Ecto neural progenitor cell (in vitro differentiated cells): Measurements from ENCODE around the gene SLC25A29.
"Not testable (repeated sequence)": the region's sequence is repeated elsewhere in the genome, so short reads cannot be mapped to it uniquely, and the experiment has no call there.

Experiments used
- DNase-seq: peaks from one replicate; pipeline ENCODE4 v3.0.0-alpha.2; 2018; ENCODE audit warnings: low spot score

SLC25A29 gene, protein sequence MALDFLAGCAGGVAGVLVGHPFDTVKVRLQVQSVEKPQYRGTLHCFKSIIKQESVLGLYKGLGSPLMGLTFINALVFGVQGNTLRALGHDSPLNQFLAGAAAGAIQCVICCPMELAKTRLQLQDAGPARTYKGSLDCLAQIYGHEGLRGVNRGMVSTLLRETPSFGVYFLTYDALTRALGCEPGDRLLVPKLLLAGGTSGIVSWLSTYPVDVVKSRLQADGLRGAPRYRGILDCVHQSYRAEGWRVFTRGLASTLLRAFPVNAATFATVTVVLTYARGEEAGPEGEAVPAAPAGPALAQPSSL

GRCh38 chr14:100306101-100306997, at the start of gene SLC25A29:
Gene SLC25A29, minus strand, starts transcription at chr14:100306444. Its CDS starts 212 bp downstream, at chr14:100306232.
- peak; percentile 91 for DNase-seq

GRCh38 chr14:100350986-100351385, 44.7 kb upstream of the SLC25A29 start:
- no peak for DNase-seq

- DNase-seq = no peak
These were observed 44.2 kb upstream of the SLC25A29 start for GRCh38 chr14:100350276-100350926.

DNA sequence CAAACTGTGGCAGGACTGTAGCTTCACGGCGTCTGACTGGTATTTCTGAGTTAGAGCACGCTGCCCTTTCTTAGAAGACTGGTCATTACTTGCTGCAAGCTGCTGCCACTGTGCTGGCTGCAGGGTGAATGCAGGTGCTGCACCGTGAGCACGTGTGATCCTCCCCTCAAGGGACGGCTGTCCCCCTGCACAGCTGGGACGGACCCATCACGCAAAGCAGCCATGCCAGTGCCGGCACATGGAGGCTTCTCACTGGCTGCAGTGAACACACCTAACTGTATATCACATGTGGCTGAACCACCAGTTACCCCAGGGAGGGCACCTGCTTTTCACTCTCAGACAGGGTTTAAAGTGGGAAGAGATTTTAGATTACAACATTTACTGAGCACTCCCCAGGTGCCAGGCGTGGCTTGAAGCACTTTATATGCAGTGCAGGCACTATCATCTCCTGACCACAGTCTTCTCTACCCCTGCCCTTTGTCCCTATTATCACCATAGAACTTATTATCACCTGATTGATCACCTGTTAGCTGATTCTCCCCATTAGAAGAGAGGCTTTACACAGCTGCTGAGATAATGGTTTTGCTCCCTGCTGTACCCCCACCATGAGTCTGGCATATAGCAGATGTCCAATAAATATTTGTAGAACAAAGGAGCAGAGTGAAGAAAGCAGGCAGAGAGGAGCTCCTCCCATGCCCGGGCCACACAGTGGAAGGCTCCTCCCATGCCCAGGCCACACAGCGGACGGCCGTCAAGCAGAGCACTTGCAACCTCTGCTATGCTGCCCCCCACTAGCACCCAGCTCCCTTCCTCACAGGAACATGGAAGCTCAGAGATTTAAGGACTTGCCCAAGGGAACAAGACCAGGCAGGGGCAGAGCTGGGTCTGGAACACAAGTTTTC, 42.8 kb upstream of the SLC25A29 start:
- DNase-seq = no peak

DNA sequence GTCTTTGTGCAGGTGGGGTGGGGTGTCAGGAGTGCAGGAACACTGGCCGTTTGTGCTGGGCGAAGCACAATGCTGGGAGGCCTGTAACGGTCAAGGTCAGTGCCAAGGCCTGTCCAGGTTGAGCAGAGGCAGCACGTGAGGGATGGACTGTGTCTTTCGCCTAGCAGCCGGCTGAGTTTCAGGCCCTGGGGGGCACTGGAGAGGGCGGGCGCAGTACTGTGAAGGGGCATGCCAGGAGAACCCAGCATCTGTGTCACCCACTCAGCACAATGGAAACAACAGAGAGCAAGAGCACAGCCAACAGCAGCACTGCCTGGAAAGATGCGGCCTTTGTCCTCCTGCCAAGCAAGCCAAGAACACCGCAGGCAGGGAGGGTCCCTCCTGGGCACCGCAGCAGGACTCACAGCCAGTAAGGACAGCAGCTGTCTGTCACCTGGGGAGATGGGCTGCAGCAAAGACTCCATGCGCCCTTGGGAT, 42.0 kb upstream of the SLC25A29 start:
- no peak for DNase-seq

DNA sequence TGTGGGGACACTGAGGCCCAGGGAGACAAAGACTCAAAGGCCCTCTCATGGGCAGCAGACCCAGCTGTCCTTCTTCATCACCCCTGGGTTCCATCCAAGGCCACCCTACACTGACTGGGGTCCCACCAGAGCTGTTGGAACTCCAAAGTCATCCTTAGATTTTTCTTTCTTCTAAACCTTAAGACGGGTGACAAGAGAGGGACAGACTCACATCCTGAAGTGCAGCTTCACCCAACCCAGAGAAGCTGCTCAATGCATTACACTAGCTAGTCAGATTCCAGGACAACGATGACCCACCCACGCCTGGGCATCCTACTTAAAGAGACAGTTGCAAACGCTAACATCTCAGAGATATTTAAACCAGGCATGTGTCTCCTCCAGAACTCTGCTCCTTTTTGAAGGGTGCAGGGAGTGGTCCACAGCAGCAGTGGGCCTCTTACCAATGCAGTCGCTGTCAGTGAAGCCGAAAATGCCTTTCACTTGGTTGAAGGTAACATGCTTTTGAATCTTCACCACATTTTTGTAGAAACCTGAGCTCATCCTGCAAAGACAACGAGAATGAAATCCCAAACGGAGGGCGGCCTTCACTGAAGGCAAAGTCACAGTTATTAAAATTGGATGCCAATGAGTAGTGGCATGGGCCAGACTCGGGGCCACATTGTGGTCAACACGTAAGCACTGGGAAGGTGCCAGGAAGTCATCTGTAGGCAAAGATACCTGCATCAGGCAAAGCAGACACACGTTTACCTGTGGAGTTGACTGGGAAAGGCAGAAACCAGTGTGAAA, 40.3 kb upstream of the SLC25A29 start:
- DNase-seq = no peak

DNA sequence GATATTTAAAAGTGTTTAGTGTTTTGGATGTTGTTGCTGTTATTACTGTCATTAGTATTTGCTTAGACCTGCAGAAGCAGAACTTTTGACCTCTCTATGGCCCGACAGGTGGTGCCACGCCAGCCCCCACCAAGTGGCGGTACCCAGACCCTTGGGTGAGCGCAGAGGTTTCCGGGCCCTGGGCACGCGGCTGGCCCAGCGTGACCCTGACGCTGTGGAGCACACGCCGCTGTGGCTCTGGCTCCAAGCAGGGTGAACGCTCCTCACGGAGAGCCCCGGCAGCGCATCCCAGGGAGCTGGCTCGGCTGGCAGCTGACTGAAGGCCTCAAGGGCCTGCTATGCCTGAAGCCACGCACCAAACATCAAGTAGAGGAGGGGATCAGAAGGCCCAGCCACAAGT, 39.5 kb upstream of the SLC25A29 start:
- no peak for DNase-seq

DNA sequence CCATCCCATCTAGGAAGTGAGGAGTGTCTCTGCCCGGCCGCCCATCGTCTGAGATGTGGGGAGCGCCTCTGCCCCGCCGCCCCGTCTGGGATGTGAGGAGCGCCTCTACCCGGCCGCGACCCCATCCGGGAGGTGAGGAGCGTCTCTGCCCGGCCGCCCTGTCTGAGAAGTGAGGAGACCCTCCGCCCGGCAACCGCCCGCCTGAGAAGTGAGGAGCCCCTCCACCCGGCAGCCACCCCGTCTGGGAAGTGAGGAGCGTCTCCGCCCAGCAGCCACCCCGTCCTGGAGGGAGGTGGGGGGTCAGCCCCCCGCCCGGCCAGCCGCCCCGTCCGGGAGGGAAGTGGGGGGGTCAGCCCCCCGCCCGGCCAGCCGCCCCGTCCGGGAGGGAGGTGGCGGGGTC, 38.4 kb upstream of the SLC25A29 start:
- not testable (repeated sequence) for DNase-seq

DNA sequence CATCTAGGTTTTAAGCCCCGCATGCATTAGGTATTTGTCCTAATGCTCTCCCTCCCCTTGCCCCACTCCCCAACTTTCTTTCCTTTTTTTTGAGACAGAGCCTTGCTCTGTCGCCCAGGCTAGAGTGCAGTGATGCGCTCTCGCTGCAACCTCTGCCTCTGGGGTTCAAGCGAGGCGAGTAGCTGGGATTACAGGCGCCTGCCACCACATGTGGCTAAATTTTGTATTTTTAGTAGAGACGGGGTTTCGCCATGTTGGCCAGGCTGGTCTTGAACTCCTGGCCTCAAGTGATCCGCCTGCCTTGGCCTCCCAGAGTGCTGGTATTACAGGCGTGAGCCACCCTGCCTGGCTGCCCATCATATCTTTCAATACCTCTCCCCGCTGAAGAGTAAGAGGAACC, 36.6 kb upstream of the SLC25A29 start:
- not testable (repeated sequence) for DNase-seq

DNA sequence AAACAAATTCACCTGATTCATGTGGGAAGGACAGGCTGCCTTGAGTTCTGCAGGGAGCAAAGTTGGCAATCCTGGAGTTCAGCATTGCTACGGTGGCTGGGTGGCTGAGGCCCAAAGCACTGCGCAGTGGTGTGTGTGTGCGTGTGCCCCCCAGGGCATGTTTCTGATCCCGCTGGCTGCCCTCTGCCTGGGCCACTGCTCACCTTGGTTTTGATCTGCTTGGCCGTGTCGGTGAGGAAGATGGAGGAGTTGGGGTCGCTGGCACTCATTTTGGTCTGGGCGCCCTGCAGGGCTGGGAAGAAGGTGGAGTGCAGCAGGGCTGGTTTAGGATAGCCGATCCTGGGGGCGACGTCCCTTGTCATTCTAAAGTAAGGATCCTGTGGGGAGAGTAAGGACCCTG, 36.0 kb upstream of the SLC25A29 start:
- no peak for DNase-seq

DNA sequence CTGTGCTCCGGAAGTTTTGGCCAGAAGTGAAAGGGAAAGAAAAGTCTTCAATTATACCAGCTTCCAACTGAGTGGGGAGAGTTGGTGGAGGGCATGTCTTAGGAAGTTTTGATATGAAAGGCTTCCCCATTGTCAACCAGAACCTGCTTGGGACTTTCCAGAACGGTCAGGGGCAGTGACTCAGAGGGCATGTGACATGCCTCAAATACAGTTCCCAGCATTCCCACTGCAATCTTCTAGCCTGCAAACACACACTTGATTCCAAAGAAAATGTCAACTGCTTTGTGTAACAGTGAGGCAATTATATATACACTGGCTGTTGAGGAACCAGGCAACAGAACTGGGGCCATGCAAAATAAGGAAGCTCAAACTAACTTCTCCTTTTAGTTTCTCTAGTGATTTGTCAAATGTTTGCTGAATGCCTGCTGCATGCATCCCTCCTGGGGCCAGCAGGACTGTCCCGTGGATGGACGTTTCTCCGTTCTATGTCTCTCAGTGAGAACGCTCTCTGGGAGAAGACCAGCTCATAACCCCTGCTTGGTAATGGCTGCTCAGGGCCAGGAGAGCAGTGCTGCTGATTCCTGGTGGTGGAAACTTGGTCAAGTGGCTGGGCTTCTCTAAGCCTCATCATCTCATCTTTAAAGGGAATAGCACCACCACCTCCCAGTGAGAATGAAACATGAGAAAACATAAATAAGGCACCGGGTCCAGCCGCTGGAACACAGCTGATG, 35.2 kb upstream of the SLC25A29 start:
- DNase-seq = no peak

DNA sequence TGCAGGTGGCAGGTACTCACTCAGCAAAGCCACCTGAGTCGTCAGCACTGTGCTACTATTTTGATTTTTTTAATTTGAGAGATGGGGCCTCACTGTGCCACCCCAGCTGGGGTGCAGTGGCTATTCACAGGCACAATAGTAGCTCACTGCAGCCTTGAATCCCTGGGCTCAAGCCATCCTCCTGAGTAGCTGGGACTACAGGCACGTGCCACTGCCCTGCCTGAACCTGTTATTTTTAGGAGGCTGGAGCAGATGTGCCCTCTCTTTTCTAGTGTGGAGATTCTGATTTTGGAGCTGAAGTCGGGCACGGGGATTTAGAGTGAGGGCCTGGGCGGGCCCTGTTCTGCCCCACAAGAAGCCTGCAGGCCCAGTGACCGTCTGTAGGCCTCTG, 34.2 kb upstream of the SLC25A29 start:
- DNase-seq = no peak

DNA sequence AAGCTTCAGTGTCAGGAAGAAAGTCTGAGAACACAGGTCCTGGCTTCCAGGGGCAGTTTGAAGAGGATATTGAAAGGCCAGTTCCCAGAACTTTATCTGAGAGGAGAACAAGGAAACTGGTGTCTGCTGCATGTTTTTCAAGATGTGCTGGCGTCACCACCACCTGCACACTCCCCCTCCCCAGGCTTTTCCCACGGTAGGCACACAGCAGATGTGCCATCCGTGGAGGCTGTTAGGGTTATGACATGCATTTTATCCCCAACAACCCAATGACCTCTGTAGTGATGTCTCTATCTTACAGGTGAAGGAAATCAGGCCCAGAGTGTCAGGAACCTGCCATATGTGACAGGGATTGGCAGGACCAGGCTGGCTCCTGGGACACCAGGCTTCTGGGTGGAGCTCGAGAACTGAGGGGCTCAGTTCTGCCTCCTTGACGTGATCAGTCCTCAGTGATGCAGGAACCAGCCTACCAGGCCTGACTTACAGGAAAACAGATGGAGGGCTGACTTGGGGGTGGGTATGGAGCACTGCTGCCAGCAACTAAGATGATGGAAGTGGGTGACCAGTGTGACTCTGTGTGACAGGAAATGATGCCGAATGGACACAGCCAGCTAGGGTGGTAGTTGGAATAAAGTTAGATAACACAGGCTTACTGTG, 33.6 kb upstream of the SLC25A29 start:
- DNase-seq = no peak

DNA sequence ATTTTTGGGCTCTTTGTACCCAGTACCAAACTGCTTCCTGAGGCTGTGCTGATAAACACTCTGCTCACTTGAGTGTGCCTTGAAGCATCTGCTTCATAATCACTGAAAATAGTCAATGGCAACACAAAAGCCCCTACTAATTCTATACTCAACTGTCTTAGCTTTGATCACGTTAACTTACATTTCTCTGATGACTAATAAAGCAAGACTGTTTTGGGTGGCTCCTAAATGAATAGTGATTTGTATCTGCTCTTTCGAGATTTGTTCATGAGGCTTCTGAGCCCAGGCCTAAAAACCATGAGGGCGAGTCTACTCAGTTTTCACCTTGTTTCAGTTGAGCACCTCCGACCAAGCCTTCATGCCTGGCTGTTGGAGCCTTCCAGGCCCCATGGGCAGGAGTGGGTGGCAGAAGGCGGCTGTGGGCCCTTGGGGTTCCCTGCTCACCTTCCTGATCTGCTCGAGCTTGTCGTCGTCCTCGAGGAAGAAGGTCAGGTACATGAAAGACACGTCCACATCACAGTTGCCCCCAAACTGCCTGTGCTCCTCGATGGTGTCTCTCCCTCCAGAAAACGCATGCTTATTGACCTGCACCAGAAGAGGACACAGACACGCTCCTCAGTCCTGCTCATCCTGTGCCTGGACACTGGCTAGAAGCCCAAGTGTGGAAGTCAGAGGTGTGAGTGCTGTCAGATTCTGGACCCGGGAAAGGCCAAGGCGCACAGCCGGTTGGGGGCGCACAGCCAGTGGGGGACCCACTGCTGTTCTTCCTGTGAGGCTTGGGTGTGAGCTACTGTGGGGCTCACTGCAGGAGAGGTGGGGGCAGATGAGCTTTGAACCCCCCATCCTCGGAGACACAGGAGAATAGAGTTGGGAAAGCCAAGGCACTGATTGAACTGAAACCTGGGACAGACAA, 30.6 kb upstream of the SLC25A29 start:
- no peak for DNase-seq

DNA sequence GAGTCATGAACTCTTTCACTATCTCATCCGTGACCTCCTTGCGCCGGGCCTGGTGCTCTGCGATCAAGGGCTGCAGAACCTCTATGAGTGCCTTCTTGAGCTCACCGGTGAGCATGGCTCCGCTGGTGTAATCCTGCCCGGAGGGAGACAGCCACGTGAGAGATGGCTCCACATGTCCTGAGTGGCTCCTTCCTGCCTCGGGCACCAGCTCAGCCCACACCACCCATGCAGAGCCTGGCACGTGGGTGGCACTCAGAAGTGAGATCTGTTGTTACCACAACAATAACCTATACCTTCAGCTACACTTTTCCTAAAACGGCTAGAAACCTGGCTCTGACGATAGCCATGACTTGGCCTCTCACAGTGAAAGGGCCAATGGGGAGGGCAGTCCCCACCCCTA, 28.7 kb upstream of the SLC25A29 start:
- no peak for DNase-seq

GRCh38 chr14:100333827-100334226, 27.6 kb upstream of the SLC25A29 start:
- no peak for DNase-seq

GRCh38 chr14:100333311-100333710, 27.1 kb upstream of the SLC25A29 start:
- no peak for DNase-seq

DNA sequence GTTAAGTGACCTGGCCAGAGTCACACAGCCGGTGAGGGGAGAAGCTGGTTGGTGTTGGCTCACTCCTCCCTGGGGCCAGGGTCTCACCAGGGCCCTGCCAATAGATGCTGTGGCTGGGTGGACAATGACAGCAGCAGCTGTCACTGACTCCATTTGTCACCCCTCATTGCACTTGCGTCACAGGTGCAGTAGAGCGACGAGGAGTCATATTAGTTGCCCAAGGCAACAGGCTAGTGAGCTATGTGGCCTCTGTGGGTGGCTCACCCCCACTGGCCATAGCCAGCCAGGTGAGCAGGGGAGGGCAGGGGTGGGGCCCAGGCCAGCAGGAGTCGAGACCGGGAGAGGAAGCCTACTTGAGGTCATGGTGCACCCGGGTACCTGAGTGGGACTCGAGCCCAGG, 26.6 kb upstream of the SLC25A29 start:
- DNase-seq = no peak
